Ammon's horn (tissue), 1 donor: ENCODE results near the gene SIPA1L3.
"Not testable (repeated sequence)": the region's sequence is repeated elsewhere in the genome, so short reads cannot be mapped to it uniquely, and the experiment has no call there.

Source experiments
- DNase-seq: peaks from one replicate; pipeline ENCODE4 v3.0.0-alpha.2; 2016; ENCODE audit warnings: low spot score

The SIPA1L3 gene

GRCh38 chr19:38070573-38070972 is 163.6 kb downstream of the SIPA1L3 start:
- DNase-seq = no peak

- not testable (repeated sequence) for DNase-seq
Measured at GRCh38 chr19:38071054-38071453, 164.0 kb downstream of the SIPA1L3 start.

GRCh38 chr19:38071647-38072046 is 164.6 kb downstream of the SIPA1L3 start:
- no peak for DNase-seq

GRCh38 chr19:38072776-38073750 is 166.1 kb downstream of the SIPA1L3 start:
- no peak for DNase-seq

GRCh38 chr19:38073841-38074685 is 167.1 kb downstream of the SIPA1L3 start:
- peak; percentile 26 for DNase-seq

- no peak for DNase-seq
Measured at GRCh38 chr19:38076337-38076736, 169.3 kb downstream of the SIPA1L3 start.

GRCh38 chr19:38078302-38078930 is 171.4 kb downstream of the SIPA1L3 start:
- DNase-seq = no peak

GRCh38 chr19:38079926-38080380 is 172.9 kb downstream of the SIPA1L3 start:
- DNase-seq = peak; percentile 55

GRCh38 chr19:38081547-38082255 is 174.7 kb downstream of the SIPA1L3 start:
- DNase-seq = no peak

GRCh38 chr19:38082256-38083118 is 175.5 kb downstream of the SIPA1L3 start:
- no peak for DNase-seq

- no peak for DNase-seq
Measured at GRCh38 chr19:38084196-38084595, 177.2 kb downstream of the SIPA1L3 start.

- DNase-seq = no peak
Measured at GRCh38 chr19:38089440-38089839, 182.4 kb downstream of the SIPA1L3 start.

GRCh38 chr19:38093154-38093553 is 186.1 kb downstream of the SIPA1L3 start:
- no peak for DNase-seq

GRCh38 chr19:38093587-38093986 is 186.6 kb downstream of the SIPA1L3 start:
- DNase-seq = peak; percentile 57

GRCh38 chr19:38095411-38096308 is 188.7 kb downstream of the SIPA1L3 start:
- peak; percentile 85 for DNase-seq

- DNase-seq = no peak
Measured at GRCh38 chr19:38099966-38100365, 193.0 kb downstream of the SIPA1L3 start.

- peak; percentile 33 for DNase-seq
Measured at GRCh38 chr19:38100589-38100988, 193.6 kb downstream of the SIPA1L3 start.

GRCh38 chr19:38101723-38102122 is 194.7 kb downstream of the SIPA1L3 start:
- no peak for DNase-seq

- DNase-seq = no peak
Measured at GRCh38 chr19:38105574-38105973, 198.6 kb downstream of the SIPA1L3 start.
